ENCODE measurements around the gene CHMP6. TPM values are rescaled to one million over a fixed set of nuclear protein-coding genes. Genes with fewer than 3 reads are reported as not detected.
A peak's percentile ranks its signal among the peaks of the same experiment; 100 is the strongest.
"Not testable (repeated sequence)": the region's sequence is repeated elsewhere in the genome, so short reads cannot be mapped to it uniquely, and the experiment has no call there.

CHMP6 gene
- polyA plus RNA-seq, 3 donors: 20.3 to 44.8 (median 44.1) TPM

GRCh38 chr17:81016575-81016974, 24.9 kb downstream of the CHMP6 start:
- Histone ChIP-seq H3K4me2 (replicated peaks; ENCODE audit: extremely low read depth, low read length, poor library complexity, severe bottlenecking) (no peak overlapping the region), H2AFZ (ENCODE audit: insufficient read depth, low read depth, low read length, poor library complexity, severe bottlenecking) (no peak overlapping the region), H3K27ac (ENCODE audit: low read depth in 1 of 2, low read length in 2 of 2) (no peak overlapping the region), H3K4me3 (replicated peaks in 1 of 3; ENCODE audit: low read depth in 2 of 3, low read length in 3 of 3) (no peak overlapping the region), H3K9me3 (replicated peaks in 1 of 2; ENCODE audit: control insufficient read depth in 1 of 2, insufficient read depth in 1 of 2, low read length in 2 of 2) (peaks cover 0 to 5% of the 10 kb centered on the region in 2 donors), H3K27me3 (ENCODE audit: control insufficient read depth in 2 of 2, insufficient read depth in 2 of 2, low read length in 2 of 2) (no peaks in the 10 kb centered on the region), H3K36me3 (replicated peaks in 1 of 2; ENCODE audit: control insufficient read depth in 1 of 2, insufficient read depth in 2 of 2, low read length in 2 of 2) (no peaks in the 10 kb centered on the region), H3K79me2 (ENCODE audit: insufficient read depth, low read length) (no peaks in the 10 kb centered on the region), H3K9ac (ENCODE audit: insufficient read depth, low read length, poor library complexity, severe bottlenecking) (no peak overlapping the region), H3K4me1 (ENCODE audit: control insufficient read depth in 1 of 2, insufficient read depth in 2 of 2, low read length in 2 of 2) (peaks cover 13 to 19% of the 10 kb centered on the region in 2 donors), H4K20me1 (ENCODE audit: insufficient read depth, low read length) (no peaks in the 10 kb centered on the region)
- peaks cover 0 to 9% (median 6%) of the 10 kb centered on the region in 3 donors for H3K27me3 Mint-ChIP-seq (ENCODE audit: low read depth in 3 of 3)
- H3K36me3 Mint-ChIP-seq: no peaks in the 10 kb centered on the region
- intact Hi-C loops (cut with micrococcal nuclease): no loop called here
- no peak for DNase-seq
- TF ChIP-seq, protein P1, sequence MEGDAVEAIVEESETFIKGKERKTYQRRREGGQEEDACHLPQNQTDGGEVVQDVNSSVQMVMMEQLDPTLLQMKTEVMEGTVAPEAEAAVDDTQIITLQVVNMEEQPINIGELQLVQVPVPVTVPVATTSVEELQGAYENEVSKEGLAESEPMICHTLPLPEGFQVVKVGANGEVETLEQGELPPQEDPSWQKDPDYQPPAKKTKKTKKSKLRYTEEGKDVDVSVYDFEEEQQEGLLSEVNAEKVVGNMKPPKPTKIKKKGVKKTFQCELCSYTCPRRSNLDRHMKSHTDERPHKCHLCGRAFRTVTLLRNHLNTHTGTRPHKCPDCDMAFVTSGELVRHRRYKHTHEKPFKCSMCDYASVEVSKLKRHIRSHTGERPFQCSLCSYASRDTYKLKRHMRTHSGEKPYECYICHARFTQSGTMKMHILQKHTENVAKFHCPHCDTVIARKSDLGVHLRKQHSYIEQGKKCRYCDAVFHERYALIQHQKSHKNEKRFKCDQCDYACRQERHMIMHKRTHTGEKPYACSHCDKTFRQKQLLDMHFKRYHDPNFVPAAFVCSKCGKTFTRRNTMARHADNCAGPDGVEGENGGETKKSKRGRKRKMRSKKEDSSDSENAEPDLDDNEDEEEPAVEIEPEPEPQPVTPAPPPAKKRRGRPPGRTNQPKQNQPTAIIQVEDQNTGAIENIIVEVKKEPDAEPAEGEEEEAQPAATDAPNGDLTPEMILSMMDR (IDR thresholded peaks at IDR 0.05): no peak
- WGBS (ENCODE audit: insufficient coverage): no CpG with 5 or more reads among the region's 2 CpGs
- no peak overlapping the region for H3K27ac Mint-ChIP-seq
- peaks cover 0 to 12% (median 10%) of the 10 kb centered on the region in 7 donors for H3K9me3 Mint-ChIP-seq
- H3K4me3 Mint-ChIP-seq: no peak overlapping the region
- H3K4me1 Mint-ChIP-seq: peaks cover 23% of the 10 kb centered on the region

GRCh38 chr17:81017330-81017729, 25.7 kb downstream of the CHMP6 start:
- H3K36me3 ChIP-seq (replicated peaks in 1 of 2; ENCODE audit: control insufficient read depth in 1 of 2, insufficient read depth in 2 of 2, low read length in 2 of 2); H3K4me3 ChIP-seq (replicated peaks in 1 of 3; ENCODE audit: low read depth in 2 of 3, low read length in 3 of 3); H3K4me2 ChIP-seq (replicated peaks; ENCODE audit: extremely low read depth, low read length, poor library complexity, severe bottlenecking); H3K27ac ChIP-seq (ENCODE audit: low read depth in 1 of 2, low read length in 2 of 2); H3K27ac Mint-ChIP-seq; H3K9me3 Mint-ChIP-seq; H3K4me3 Mint-ChIP-seq; H4K20me1 ChIP-seq (ENCODE audit: insufficient read depth, low read length); H3K9me3 ChIP-seq (replicated peaks in 1 of 2; ENCODE audit: control insufficient read depth in 1 of 2, insufficient read depth in 1 of 2, low read length in 2 of 2); H3K36me3 Mint-ChIP-seq; H3K9ac ChIP-seq (ENCODE audit: insufficient read depth, low read length, poor library complexity, severe bottlenecking); H3K79me2 ChIP-seq (ENCODE audit: insufficient read depth, low read length); intact Hi-C loops (cut with micrococcal nuclease); H3K27me3 Mint-ChIP-seq (ENCODE audit: low read depth in 3 of 3); DNase-seq; H3K27me3 ChIP-seq (ENCODE audit: control insufficient read depth in 2 of 2, insufficient read depth in 2 of 2, low read length in 2 of 2): not testable (repeated sequence)
- Histone ChIP-seq H2AFZ (ENCODE audit: insufficient read depth, low read depth, low read length, poor library complexity, severe bottlenecking) (peak overlapping the region; percentile 90), H3K4me1 (ENCODE audit: control insufficient read depth in 1 of 2, insufficient read depth in 2 of 2, low read length in 2 of 2) (peaks cover 13 to 19% of the 10 kb centered on the region in 2 donors)
- peaks cover 23% of the 10 kb centered on the region for H3K4me1 Mint-ChIP-seq
- WGBS (ENCODE audit: insufficient coverage): 95% methylated on average over 3 of the region's 4 CpGs

All from CD14-positive monocyte (primary cell).